ENCODE measurements around the gene NPAS2. TPM values are rescaled to one million over a fixed set of nuclear protein-coding genes. Genes with fewer than 3 reads are reported as not detected.

The NPAS2 gene
- total RNA-seq, 2 donors from 2014 or later, result 1.1 to 1.6 TPM

DNA sequence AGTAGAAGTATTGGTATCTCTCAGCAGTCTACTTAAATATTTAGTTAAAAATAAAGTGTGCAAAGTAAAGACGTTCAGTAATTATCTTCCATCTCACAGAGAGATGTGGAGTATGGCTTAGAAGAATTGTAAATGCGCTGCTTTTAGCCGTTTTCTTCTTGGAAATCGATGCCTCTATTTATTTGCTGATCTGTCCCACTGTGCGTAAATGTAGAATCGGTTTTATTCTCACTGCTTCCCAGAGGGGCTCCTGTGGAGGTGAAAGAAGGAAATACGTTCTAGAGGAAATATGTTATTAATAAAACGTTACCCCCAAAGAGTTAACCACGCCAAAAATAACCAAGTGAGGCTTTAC lies 1.9 kb downstream of the NPAS2 start:
- H3K36me3 ChIP-seq (ENCODE audit: control insufficient read depth, insufficient read depth, low read length), result no peaks in the 10 kb centered on the region
- H3K4me3 ChIP-seq (ENCODE audit: low read length), result no peak overlapping the region
- H3K27me3 Mint-ChIP-seq (ENCODE audit: insufficient read depth), result peaks cover 60% of the 10 kb centered on the region
- peaks cover 5% of the 10 kb centered on the region for H3K4me1 ChIP-seq (ENCODE audit: control insufficient read depth, insufficient read depth, low read length)
- no peak overlapping the region for H3K9ac ChIP-seq (ENCODE audit: extremely low read depth, low read length, poor library complexity, severe bottlenecking)
- H3K9me3 ChIP-seq (ENCODE audit: control insufficient read depth, low read length), result no peaks in the 10 kb centered on the region
- TF ChIP-seq CTCF (conservative IDR thresholded peaks at IDR 0.05), result no peak
- no peaks in the 10 kb centered on the region for H3K36me3 Mint-ChIP-seq (ENCODE audit: low read depth)
- H3K4me3 Mint-ChIP-seq, result no peak overlapping the region
- no peaks in the 10 kb centered on the region for H3K9me3 Mint-ChIP-seq
- 55 to 65% methylated on average over 4 to 9 of the region's 9 CpGs for WGBS, 2 experiments (ENCODE audit: insufficient coverage in 1 of 2, insufficient read length in 1 of 2)
- peaks cover 75% of the 10 kb centered on the region for H3K27me3 ChIP-seq (ENCODE audit: control insufficient read depth, insufficient read depth, low read length, poor library complexity, severe bottlenecking)
- peaks cover 5% of the 10 kb centered on the region for H3K4me1 Mint-ChIP-seq
- H3K27ac Mint-ChIP-seq, result no peak overlapping the region
- no peak overlapping the region for H3K27ac ChIP-seq (ENCODE audit: low read depth, low read length)
- no peak for DNase-seq

GRCh38 chr2:100822587-100823248 lies 2.8 kb downstream of the NPAS2 start:
- peaks cover 52% of the 10 kb centered on the region for H3K27me3 Mint-ChIP-seq (ENCODE audit: insufficient read depth)
- Histone ChIP-seq H3K27ac (ENCODE audit: low read depth, low read length) (no peak overlapping the region), H3K4me3 (ENCODE audit: low read length) (no peak overlapping the region), H3K4me1 (ENCODE audit: control insufficient read depth, insufficient read depth, low read length) (peaks cover 5% of the 10 kb centered on the region), H3K9me3 (ENCODE audit: control insufficient read depth, low read length) (no peaks in the 10 kb centered on the region), H3K9ac (ENCODE audit: extremely low read depth, low read length, poor library complexity, severe bottlenecking) (no peak overlapping the region), H3K36me3 (ENCODE audit: control insufficient read depth, insufficient read depth, low read length) (no peaks in the 10 kb centered on the region), H3K27me3 (ENCODE audit: control insufficient read depth, insufficient read depth, low read length, poor library complexity, severe bottlenecking) (peaks cover 66% of the 10 kb centered on the region)
- WGBS, 2 experiments (ENCODE audit: insufficient coverage in 1 of 2, insufficient read length in 1 of 2), result 57 to 77% methylated on average over 7 to 9 of the region's 9 CpGs
- no peak overlapping the region for H3K27ac Mint-ChIP-seq
- H3K9me3 Mint-ChIP-seq, result peaks cover under 1% of the 10 kb centered on the region
- no peak for TF ChIP-seq CTCF (conservative IDR thresholded peaks at IDR 0.05)
- H3K36me3 Mint-ChIP-seq (ENCODE audit: low read depth), result no peaks in the 10 kb centered on the region
- H3K4me1 Mint-ChIP-seq, result peaks cover 5% of the 10 kb centered on the region
- no peak overlapping the region for H3K4me3 Mint-ChIP-seq
- DNase-seq, result no peak

GRCh38 chr2:100823665-100824438 lies 3.9 kb downstream of the NPAS2 start:
- DNase-seq, result no peak
- no peaks in the 10 kb centered on the region for H3K36me3 ChIP-seq (ENCODE audit: control insufficient read depth, insufficient read depth, low read length)
- no peaks in the 10 kb centered on the region for H3K36me3 Mint-ChIP-seq (ENCODE audit: low read depth)
- 88 to 92% methylated on average over 5 to 6 of the region's 6 CpGs for WGBS, 2 experiments (ENCODE audit: insufficient coverage in 1 of 2, insufficient read length in 1 of 2)
- H3K27ac ChIP-seq (ENCODE audit: low read depth, low read length), result no peak overlapping the region
- peaks cover 5% of the 10 kb centered on the region for H3K4me1 Mint-ChIP-seq
- H3K4me3 Mint-ChIP-seq, result no peak overlapping the region
- no peak overlapping the region for H3K9ac ChIP-seq (ENCODE audit: extremely low read depth, low read length, poor library complexity, severe bottlenecking)
- H3K27ac Mint-ChIP-seq, result no peak overlapping the region
- H3K9me3 Mint-ChIP-seq, result peaks cover 7% of the 10 kb centered on the region
- H3K9me3 ChIP-seq (ENCODE audit: control insufficient read depth, low read length), result no peaks in the 10 kb centered on the region
- peaks cover 41% of the 10 kb centered on the region for H3K27me3 Mint-ChIP-seq (ENCODE audit: insufficient read depth)
- TF ChIP-seq CTCF (conservative IDR thresholded peaks at IDR 0.05), result no peak
- H3K4me1 ChIP-seq (ENCODE audit: control insufficient read depth, insufficient read depth, low read length), result peaks cover 5% of the 10 kb centered on the region
- no peak overlapping the region for H3K4me3 ChIP-seq (ENCODE audit: low read length)
- H3K27me3 ChIP-seq (ENCODE audit: control insufficient read depth, insufficient read depth, low read length, poor library complexity, severe bottlenecking), result peaks cover 55% of the 10 kb centered on the region
